Lower lobe of right lung (tissue), 2 donors: ENCODE measurements around the gene TEX35. TPM values are rescaled to one million over a fixed set of nuclear protein-coding genes. Genes with fewer than 3 reads are reported as not detected.
"Not testable (repeated sequence)": the region's sequence is repeated elsewhere in the genome, so short reads cannot be mapped to it uniquely, and the experiment has no call there.

Experiments
- ATAC-seq, 2 donors: fragments of 200-7000 bp; cut with Tn5 transposase; one replicate each; pipeline ENCODE4 v1.9.1; 2020 to 2022; ENCODE audit warnings: mild to moderate bottlenecking in 2 of 2, moderate library complexity in 2 of 2
- DNase-seq: peaks from one replicate; pipeline ENCODE4 v3.0.0-alpha.2; 2020
- H3K27ac ChIP-seq: fragments of 200-600 bp; one replicate; pipeline ENCODE4 v1.8.0; 2022
- H3K27me3 ChIP-seq: fragments of 200-600 bp; one replicate; pipeline ENCODE4 v1.8.0; 2022; ENCODE audit warnings: low read depth
- H3K36me3 ChIP-seq: fragments of 200-600 bp; one replicate; pipeline ENCODE4 v1.8.0; 2022; ENCODE audit warnings: mild to moderate bottlenecking
- H3K4me1 ChIP-seq: fragments of 200-600 bp; one replicate; pipeline ENCODE4 v1.8.0; 2022
- H3K4me3 ChIP-seq: fragments of 200-600 bp; one replicate; pipeline ENCODE4 v1.8.0; 2022; ENCODE audit warnings: mild to moderate bottlenecking
- H3K9me3 ChIP-seq: fragments of 200-600 bp; one replicate; pipeline ENCODE4 v1.8.0; 2022
- CTCF ChIP-seq: fragments of 200-600 bp; IDR thresholded peaks from one replicate; pipeline ENCODE4 v1.8.0; 2022; ENCODE audit warnings: antibody characterized with exemption, mild to moderate bottlenecking
- intact Hi-C: fragments of 100-400 bp; cut with DNase I; formaldehyde crosslinking; loops from one replicate; pipeline ENCODE4 v1.11.0; 2022
- total RNA-seq: library from RNA; stranded (reverse); fragmentation: NEBNext Ultra II Directional; extraction: Animal tissue kit (Norgen Biotek cat#: 25700); gene quantifications from one replicate; pipeline ENCODE4 v1.2.1, GENCODE V29; 2021
- donor health status: DM: no; HTN: yes; CAD: no; lungs with severe emphysema.

TEX35 gene
- total RNA-seq, 1 donor from 2014 or later: not detected

GRCh38 chr1:178551307-178551706 lies 38.4 kb downstream of the TEX35 start:
- TF ChIP-seq CTCF: no peak
- ATAC-seq: no peak
- no peaks in the 10 kb centered on the region for H3K36me3 ChIP-seq
- H3K4me1 ChIP-seq: no peaks in the 10 kb centered on the region
- intact Hi-C loops: no loop called here
- DNase-seq: no peak
- no peak overlapping the region for H3K4me3 ChIP-seq
- peaks cover 4% of the 10 kb centered on the region for H3K9me3 ChIP-seq
- no peak overlapping the region for H3K27ac ChIP-seq
- H3K27me3 ChIP-seq: no peaks in the 10 kb centered on the region

- no peak for DNase-seq
- H3K4me3 ChIP-seq: no peak overlapping the region
- peaks cover 4% of the 10 kb centered on the region for H3K9me3 ChIP-seq
- H3K36me3 ChIP-seq: no peaks in the 10 kb centered on the region
- no peak for ATAC-seq
- no peak overlapping the region for H3K27ac ChIP-seq
- no peaks in the 10 kb centered on the region for H3K27me3 ChIP-seq
- intact Hi-C loops: no loop called here
- no peak for TF ChIP-seq CTCF
- H3K4me1 ChIP-seq: no peaks in the 10 kb centered on the region
Measured at GRCh38 chr1:178551940-178552339, 39.0 kb downstream of the TEX35 start.

GRCh38 chr1:178552856-178553255 lies 39.9 kb downstream of the TEX35 start:
- H3K9me3 ChIP-seq: peaks cover 4% of the 10 kb centered on the region
- intact Hi-C loops: no loop called here
- H3K36me3 ChIP-seq: no peaks in the 10 kb centered on the region
- no peaks in the 10 kb centered on the region for H3K4me1 ChIP-seq
- TF ChIP-seq CTCF: no peak
- DNase-seq: no peak
- H3K27me3 ChIP-seq: no peaks in the 10 kb centered on the region
- no peak overlapping the region for H3K27ac ChIP-seq
- ATAC-seq: no peak
- H3K4me3 ChIP-seq: no peak overlapping the region

GRCh38 chr1:178554351-178554750 lies 41.4 kb downstream of the TEX35 start:
- H3K27me3 ChIP-seq, H3K9me3 ChIP-seq, ATAC-seq, DNase-seq, H3K4me1 ChIP-seq, H3K4me3 ChIP-seq, H3K27ac ChIP-seq, intact Hi-C loops, H3K36me3 ChIP-seq: not testable (repeated sequence)

- H3K27me3 ChIP-seq, H3K4me3 ChIP-seq, intact Hi-C loops, H3K36me3 ChIP-seq, H3K4me1 ChIP-seq, ATAC-seq, DNase-seq, H3K27ac ChIP-seq, H3K9me3 ChIP-seq: not testable (repeated sequence)
Measured at GRCh38 chr1:178555613-178556012, 42.7 kb downstream of the TEX35 start.

- DNase-seq, ATAC-seq, H3K9me3 ChIP-seq: not testable (repeated sequence)
Measured at GRCh38 chr1:178558816-178559215, 45.9 kb downstream of the TEX35 start.

GRCh38 chr1:178560871-178561376 lies 48.0 kb downstream of the TEX35 start:
- Histone ChIP-seq H3K36me3 (no peaks in the 10 kb centered on the region), H3K4me3 (no peak overlapping the region), H3K27ac (no peak overlapping the region), H3K4me1 (no peaks in the 10 kb centered on the region), H3K9me3 (no peaks in the 10 kb centered on the region), H3K27me3 (no peaks in the 10 kb centered on the region)
- intact Hi-C loops: no loop called here
- TF ChIP-seq CTCF: no peak
- no peak for DNase-seq
- ATAC-seq: no peak

More at GRCh38 chr1:178558816-178559215, 45.9 kb downstream of the TEX35 start:
- H3K36me3 ChIP-seq, H3K27ac ChIP-seq, intact Hi-C loops, H3K27me3 ChIP-seq, H3K4me1 ChIP-seq, H3K4me3 ChIP-seq: not testable (repeated sequence)
